Loucy (cell line): ENCODE data around the gene PRM1.

Experiments
- CTCF ChIP-seq: fragments of 200-600 bp; sonication (generic); conservative IDR thresholded peaks from 2 replicates; pipeline ENCODE4 v1.5.1; 2014; ENCODE audit warnings: mild to moderate bottlenecking, antibody characterized with exemption, low read length
- EZH2phosphoT487 ChIP-seq: fragments of 200-600 bp; IDR thresholded peaks from 2 replicates; pipeline ENCODE4 v1.6.1; 2018; ENCODE audit warnings: antibody characterized with exemption, mild to moderate bottlenecking, moderate library complexity, borderline replicate concordance

- no peak for TF ChIP-seq CTCF
- no peak for TF ChIP-seq EZH2phosphoT487
Observed at GRCh38 chr16:11252482-11252931, 28.6 kb downstream of the PRM1 start.
